ENCODE results near the gene HMGN4. TPM values are rescaled to one million over a fixed set of nuclear protein-coding genes. Genes with fewer than 3 reads are reported as not detected.

HMGN4 gene
- total RNA-seq, 1 experiment from 2014 or later = 73.8 TPM

GRCh38 chr6:26553635-26554446 is 15.7 kb downstream of the HMGN4 start (continued):
- TF ChIP-seq, protein P1, sequence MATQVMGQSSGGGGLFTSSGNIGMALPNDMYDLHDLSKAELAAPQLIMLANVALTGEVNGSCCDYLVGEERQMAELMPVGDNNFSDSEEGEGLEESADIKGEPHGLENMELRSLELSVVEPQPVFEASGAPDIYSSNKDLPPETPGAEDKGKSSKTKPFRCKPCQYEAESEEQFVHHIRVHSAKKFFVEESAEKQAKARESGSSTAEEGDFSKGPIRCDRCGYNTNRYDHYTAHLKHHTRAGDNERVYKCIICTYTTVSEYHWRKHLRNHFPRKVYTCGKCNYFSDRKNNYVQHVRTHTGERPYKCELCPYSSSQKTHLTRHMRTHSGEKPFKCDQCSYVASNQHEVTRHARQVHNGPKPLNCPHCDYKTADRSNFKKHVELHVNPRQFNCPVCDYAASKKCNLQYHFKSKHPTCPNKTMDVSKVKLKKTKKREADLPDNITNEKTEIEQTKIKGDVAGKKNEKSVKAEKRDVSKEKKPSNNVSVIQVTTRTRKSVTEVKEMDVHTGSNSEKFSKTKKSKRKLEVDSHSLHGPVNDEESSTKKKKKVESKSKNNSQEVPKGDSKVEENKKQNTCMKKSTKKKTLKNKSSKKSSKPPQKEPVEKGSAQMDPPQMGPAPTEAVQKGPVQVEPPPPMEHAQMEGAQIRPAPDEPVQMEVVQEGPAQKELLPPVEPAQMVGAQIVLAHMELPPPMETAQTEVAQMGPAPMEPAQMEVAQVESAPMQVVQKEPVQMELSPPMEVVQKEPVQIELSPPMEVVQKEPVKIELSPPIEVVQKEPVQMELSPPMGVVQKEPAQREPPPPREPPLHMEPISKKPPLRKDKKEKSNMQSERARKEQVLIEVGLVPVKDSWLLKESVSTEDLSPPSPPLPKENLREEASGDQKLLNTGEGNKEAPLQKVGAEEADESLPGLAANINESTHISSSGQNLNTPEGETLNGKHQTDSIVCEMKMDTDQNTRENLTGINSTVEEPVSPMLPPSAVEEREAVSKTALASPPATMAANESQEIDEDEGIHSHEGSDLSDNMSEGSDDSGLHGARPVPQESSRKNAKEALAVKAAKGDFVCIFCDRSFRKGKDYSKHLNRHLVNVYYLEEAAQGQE (IDR thresholded peaks at IDR 0.05; ENCODE audit: low read depth) = no peak
- TF ChIP-seq RAD21 (IDR thresholded peaks at IDR 0.05; ENCODE audit: low read depth) (peak; percentile 9; the same call in 1 of the 2 replicates), JUND (IDR thresholded peaks at IDR 0.05) (peak; percentile 19; the same call in 1 of the 2 replicates)

DNA sequence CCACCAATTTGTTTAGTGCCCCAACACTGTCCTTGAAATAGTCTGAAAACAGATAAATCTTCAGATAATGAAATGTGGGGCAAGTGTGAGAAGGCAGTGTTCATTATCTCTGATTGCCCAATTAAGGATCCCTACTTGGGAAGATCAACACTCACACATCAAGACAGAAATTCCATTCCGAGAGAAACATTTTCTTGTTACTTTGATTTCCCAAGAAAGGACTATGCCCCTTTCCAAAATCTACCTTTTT is 16.2 kb downstream of the HMGN4 start:
- Histone ChIP-seq H2AFZ (ENCODE audit: low read depth, low read length, poor library complexity, severe bottlenecking) (peak overlapping the region; percentile 73), H3K9ac (ENCODE audit: low read length) (peak overlapping the region; percentile 19; the same call in 1 of the 2 replicates), H3K27me3 (ENCODE audit: insufficient read depth, low read length) (no peaks in the 10 kb centered on the region), H3K4me2 (ENCODE audit: low read length) (peak overlapping the region; percentile 75), H3K36me3 (ENCODE audit: control insufficient read depth in 1 of 2, insufficient read depth in 2 of 2, low read length in 2 of 2) (no peaks in the 10 kb centered on the region), H3K79me2 (ENCODE audit: insufficient read depth, low read length) (no peaks in the 10 kb centered on the region), H4K20me1 (ENCODE audit: insufficient read depth) (no peaks in the 10 kb centered on the region), H3K9me3 (ENCODE audit: control insufficient read depth in 1 of 2, insufficient read depth in 1 of 2, low read depth in 1 of 2, low read length in 2 of 2) (no peaks in the 10 kb centered on the region), H3K9me2 (ENCODE audit: insufficient read depth) (no peaks in the 10 kb centered on the region), H3K4me3 (replicated peaks in 1 of 2; ENCODE audit: low read depth in 1 of 2, low read length in 2 of 2) (peak overlapping the region; percentile 19 to 44), H3K27ac (ENCODE audit: low read depth, low read length) (peak overlapping the region; percentile 21; the same call in 1 of the 2 replicates), H3K4me1 (ENCODE audit: control insufficient read depth in 1 of 2, insufficient read depth in 2 of 2, low read length in 2 of 2) (peaks cover 14 to 45% of the 10 kb centered on the region in 2 experiments)
- TF ChIP-seq CEBPB (IDR thresholded peaks at IDR 0.05; ENCODE audit: low read depth) = no peak
- DNase-seq (ENCODE audit: low read depth, low spot score) (no peak), ATAC-seq (no peak; the same call in 1 of the 2 replicates)
- ChIA-PET POLR2A (interaction anchor here (0.7 to 2.4 kb wide), 5 partner anchors 9 to 223 kb away, joined by 3 to 8 read pairs (median 5); no protein-coding TSS in a partner anchor), CTCF (interaction anchor here (1.7 to 1.8 kb wide), 2 partner anchors 41 to 213 kb away, joined by 7 to 11 read pairs; no protein-coding TSS in a partner anchor), RAD21 (ENCODE audit: low non-redundant PET in 1 of 2, low total read pairs in 2 of 2, uncharacterized antibody in 2 of 2, unreplicated experiment in 2 of 2) (no interaction called here)
- no TSS peak for BruUV-seq (replicated peaks)
- intact Hi-C loops (cut with micrococcal nuclease) = loop anchor here (5.0 kb wide), 2 partner anchors 212 to 242 kb away; no protein-coding TSS in a partner anchor

All from HCT116 (cell line).